Ascending aorta (tissue), 2 donors: Measurements from ENCODE around the gene KRT71. TPM values are rescaled to one million over a fixed set of nuclear protein-coding genes. Genes with fewer than 3 reads are reported as not detected.

Experiments
- DNase-seq, 2 donors: peaks; one replicate each; pipeline ENCODE4 v3.0.0-alpha.2; 2019; ENCODE audit warnings: low spot score in 2 of 2
- H3K27ac ChIP-seq, 2 donors: fragments of 200-600 bp; sonication (generic); one replicate each; pipeline ENCODE4 v1.5.1; 2016 to 2017; ENCODE audit warnings: mild to moderate bottlenecking in 1 of 2
- H3K27me3 ChIP-seq: fragments of 200-600 bp; sonication (generic); one replicate; pipeline ENCODE4 v1.5.1; 2017
- H3K36me3 ChIP-seq, 2 donors: fragments of 200-600 bp; sonication (generic); one replicate each; pipeline ENCODE4 v1.5.1; 2016
- H3K4me1 ChIP-seq, 2 donors: fragments of 200-600 bp; sonication (generic); one replicate each; pipeline ENCODE4 v1.5.1; 2016 to 2017; ENCODE audit warnings: mild to moderate bottlenecking in 1 of 2
- H3K4me3 ChIP-seq, 2 donors: fragments of 200-600 bp; sonication (generic); one replicate each; pipeline ENCODE4 v1.5.1; 2016 to 2017; ENCODE audit warnings: mild to moderate bottlenecking in 1 of 2
- H3K9me3 ChIP-seq, 2 donors: fragments of 200-600 bp; sonication (generic); one replicate each; pipeline ENCODE4 v1.5.1; 2016
- CTCF ChIP-seq, 3 experiments: fragments of 200-600 bp in 2 of 3; fragments of 450-650 bp in 1 of 3; sonication (generic) in 2 of 3; IDR thresholded peaks; one replicate each; pipeline ENCODE4 v1.5.1; 2016 to 2019; ENCODE audit warnings: antibody characterized with exemption in 3 of 3, mild to moderate bottlenecking in 1 of 3, moderate library complexity in 1 of 3
- intact Hi-C: fragments of 100-400 bp; cut with DNase I; formaldehyde crosslinking; loops from one replicate; pipeline ENCODE4 v1.15.1; 2023
- total RNA-seq: library from RNA; depleted of rRNA; stranded (reverse); fragments of >200 nt; gene quantifications from one replicate; pipeline ENCODE4 v1.1.0, GENCODE V29; 2016

KRT71 gene
- total RNA-seq, 1 donor from 2014 or later, result not detected

GRCh38 chr12:52495389-52495788 lies 57.6 kb downstream of the KRT71 start:
- intact Hi-C loops, result no loop called here
- DNase-seq, result no peak
- Histone ChIP-seq H3K4me1 (no peaks in the 10 kb centered on the region), H3K27me3 (peaks cover 4% of the 10 kb centered on the region), H3K27ac (no peak overlapping the region), H3K9me3 (no peaks in the 10 kb centered on the region), H3K36me3 (no peaks in the 10 kb centered on the region), H3K4me3 (no peak overlapping the region)
- no peak for TF ChIP-seq CTCF (IDR thresholded peaks at IDR 0.05)

GRCh38 chr12:52494518-52494917 lies 58.4 kb downstream of the KRT71 start:
- intact Hi-C loops, result no loop called here
- Histone ChIP-seq H3K4me1 (no peaks in the 10 kb centered on the region), H3K9me3 (no peaks in the 10 kb centered on the region), H3K27me3 (peaks cover 4% of the 10 kb centered on the region), H3K4me3 (no peak overlapping the region), H3K36me3 (no peaks in the 10 kb centered on the region), H3K27ac (no peak overlapping the region)
- no peak for DNase-seq
- no peak for TF ChIP-seq CTCF (IDR thresholded peaks at IDR 0.05)

GRCh38 chr12:52494100-52494499 lies 58.8 kb downstream of the KRT71 start:
- DNase-seq, result no peak
- no peak overlapping the region for H3K4me3 ChIP-seq
- no peak for TF ChIP-seq CTCF (IDR thresholded peaks at IDR 0.05)
- H3K4me1 ChIP-seq, result no peaks in the 10 kb centered on the region
- intact Hi-C loops, result no loop called here
- peaks cover 4% of the 10 kb centered on the region for H3K27me3 ChIP-seq
- H3K36me3 ChIP-seq, result no peaks in the 10 kb centered on the region
- H3K27ac ChIP-seq, result no peak overlapping the region
- H3K9me3 ChIP-seq, result no peaks in the 10 kb centered on the region

Other genes with a start within 250 kb of the KRT71 start
- gene KRT83, start 231.7 kb downstream of the KRT71 start, total RNA-seq, result not detected
- gene KRT85, start 185.7 kb downstream of the KRT71 start, total RNA-seq, result not detected
- gene KRT84, start 167.5 kb downstream of the KRT71 start, total RNA-seq, result not detected
- not detected for gene KRT82, start 146.8 kb downstream of the KRT71 start, total RNA-seq
- not detected for gene KRT75, start 118.8 kb downstream of the KRT71 start, total RNA-seq
- gene KRT6B, start 101.0 kb downstream of the KRT71 start, total RNA-seq, result 0.32 TPM
- gene KRT6C, start 79.3 kb downstream of the KRT71 start, total RNA-seq, result not detected
- 3.4 TPM for gene KRT6A, start 59.9 kb downstream of the KRT71 start, total RNA-seq
- 1.6 TPM for gene KRT5, start 32.8 kb downstream of the KRT71 start, total RNA-seq
- not detected for gene KRT74, start 20.7 kb upstream of the KRT71 start, total RNA-seq
- gene KRT72, start 48.3 kb upstream of the KRT71 start, total RNA-seq, result not detected
- not detected for gene KRT73, start 65.4 kb upstream of the KRT71 start, total RNA-seq
- not detected for gene KRT2, start 99.1 kb upstream of the KRT71 start, total RNA-seq
- not detected for gene KRT1, start 127.3 kb upstream of the KRT71 start, total RNA-seq
- gene KRT77, start 150.4 kb upstream of the KRT71 start, total RNA-seq, result not detected
- not detected for gene KRT76, start 224.2 kb upstream of the KRT71 start, total RNA-seq
- not detected for gene KRT3, start 243.0 kb upstream of the KRT71 start, total RNA-seq